HL-60 (cell line): ENCODE results near the gene IL1RL1.
"Not testable (repeated sequence)": the region's sequence is repeated elsewhere in the genome, so short reads cannot be mapped to it uniquely, and the experiment has no call there.

Experiments used
- CTCF ChIP-seq: IDR thresholded peaks from one replicate; pipeline ENCODE4 v1.5.1; 2011; ENCODE audit warnings: low read length, control low read depth, inconsistent platforms; ENCODE audit not compliant: insufficient read depth
- GABPA ChIP-seq: IDR thresholded peaks from 2 replicates; pipeline ENCODE4 v1.6.1; 2012; ENCODE audit warnings: low read depth
- POLR2AphosphoS5 ChIP-seq: IDR thresholded peaks from 2 replicates; pipeline ENCODE4 v1.6.1; 2012; ENCODE audit warnings: low read depth
- REST ChIP-seq: IDR thresholded peaks from 2 replicates; pipeline ENCODE4 v1.6.1; 2012; ENCODE audit warnings: low read depth; ENCODE audit not compliant: insufficient replicate concordance

GRCh38 chr2:102324914-102325313 lies 13.6 kb downstream of the IL1RL1 start:
- not testable (repeated sequence) for TF ChIP-seq CTCF, POLR2AphosphoS5, REST, GABPA
